G401.6 (cell line): Measurements from ENCODE around the gene HOXB6.
A peak's percentile ranks its signal among the peaks of the same experiment; 100 is the strongest.

Experiments used
- FAIRE-seq: peaks from 2 replicates; lab custom pipeline; 2012; peaks lifted over from hg19 to GRCh38; lab: Jason Lieb, UNC

HOXB6 gene

DNA sequence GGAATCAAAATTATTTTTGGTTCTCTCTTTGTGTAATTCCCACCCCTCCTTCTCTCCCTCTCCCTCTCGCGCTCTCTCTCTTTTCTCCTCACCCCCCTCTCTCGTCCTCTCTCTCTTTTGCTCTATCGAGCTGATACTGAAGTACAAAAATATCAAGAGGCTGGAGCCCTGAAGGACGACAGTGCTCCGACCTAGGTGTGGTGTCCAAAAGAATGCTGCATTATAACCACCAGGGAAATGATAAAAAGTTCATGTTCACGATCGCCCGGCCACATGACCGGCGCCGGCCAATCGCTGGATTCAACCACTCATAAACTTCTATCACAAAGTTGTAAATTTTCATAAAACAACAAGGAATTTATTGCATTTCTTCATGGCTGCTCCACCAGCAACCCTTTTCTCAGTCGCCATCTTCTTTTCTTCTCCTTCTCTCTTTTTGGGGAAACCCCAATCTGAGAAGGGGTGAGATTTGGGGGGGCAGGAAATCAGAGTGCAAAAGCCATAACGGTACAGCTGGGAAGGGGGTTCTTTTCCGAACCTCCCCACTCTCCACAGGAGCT lies at the start of gene HOXB6:
Gene HOXB6 (minus strand): TSS at position 217 of the 560 bp plus-strand sequence. CDS start 6,836 bp downstream, outside the sequence.
- FAIRE-seq = no peak

DNA sequence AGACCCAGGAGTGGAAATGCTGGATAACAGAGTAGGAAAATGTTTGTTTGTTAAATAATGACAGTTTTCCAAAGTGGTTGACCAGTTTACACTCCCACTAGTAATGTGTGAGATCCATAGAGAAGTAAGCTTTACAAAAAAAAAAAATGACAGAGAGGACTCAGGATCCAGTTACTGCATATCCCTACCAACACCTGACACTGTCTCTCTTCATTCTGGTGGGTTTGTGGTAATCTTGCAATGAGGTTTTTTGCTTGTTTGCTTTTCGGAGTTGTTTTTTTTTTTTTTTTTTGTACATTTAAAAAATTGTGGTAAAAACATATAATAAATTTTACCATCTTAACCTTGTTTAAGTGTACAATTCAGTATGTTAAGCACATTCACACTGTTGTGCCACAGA lies 45.0 kb upstream of the HOXB6 start:
- peak; percentile 15 for FAIRE-seq

DNA sequence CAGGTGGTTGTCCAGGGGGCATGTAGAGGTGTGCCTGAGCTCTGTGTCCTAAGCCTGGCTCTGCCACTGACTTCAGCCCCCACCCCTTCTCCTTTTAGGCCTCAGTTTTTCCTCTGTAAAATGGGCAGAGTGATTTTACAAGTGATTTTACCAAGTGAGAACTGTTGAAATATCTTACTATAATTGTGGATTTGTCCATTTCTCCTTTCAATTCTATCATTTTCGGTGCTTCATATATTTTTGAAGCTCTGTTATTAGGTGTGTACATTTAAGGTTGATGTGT lies 43.1 kb upstream of the HOXB6 start:
- FAIRE-seq = no peak

DNA sequence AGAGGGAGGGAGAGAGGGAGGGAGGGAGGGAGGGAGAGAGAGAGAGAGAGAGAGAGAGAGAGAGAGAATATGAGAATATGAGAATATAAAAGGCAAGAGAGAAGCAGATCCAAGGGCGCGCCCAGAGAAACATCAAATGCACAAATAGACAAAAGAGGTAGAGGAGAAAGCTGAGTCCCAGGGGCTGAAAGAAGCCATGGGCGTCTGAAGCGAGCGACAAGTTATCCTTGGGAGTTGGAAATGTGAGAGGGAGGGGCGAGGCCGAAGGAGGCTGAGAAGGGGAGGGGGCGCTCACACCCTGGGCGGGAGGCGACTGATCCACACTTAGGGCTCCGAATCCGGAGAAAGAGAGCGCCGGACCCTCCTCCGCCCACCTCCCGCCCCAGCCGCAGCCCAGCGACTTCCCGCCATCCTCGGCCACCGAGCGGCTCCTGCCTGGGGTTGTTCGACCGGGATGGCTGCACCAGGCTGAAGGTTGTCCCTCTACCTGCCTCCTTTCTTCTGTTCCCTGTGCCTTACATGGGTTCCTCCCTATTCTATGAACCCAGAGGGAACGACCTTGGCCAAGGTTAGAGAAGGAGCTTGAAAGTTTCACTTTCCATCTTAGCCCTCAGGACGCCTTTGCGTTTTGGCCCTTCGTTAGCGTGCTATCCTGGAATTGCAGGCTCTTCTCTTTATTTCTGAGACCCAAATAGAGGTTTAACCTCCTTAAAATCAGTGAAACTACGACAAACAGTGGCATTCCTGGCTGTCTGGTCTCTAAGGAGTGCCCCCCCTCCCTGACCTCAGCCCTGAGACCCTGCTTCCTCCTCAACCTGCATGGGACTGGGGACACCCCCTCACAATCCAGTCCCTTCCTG lies 42.5 kb upstream of the HOXB6 start:
- FAIRE-seq = no peak

DNA sequence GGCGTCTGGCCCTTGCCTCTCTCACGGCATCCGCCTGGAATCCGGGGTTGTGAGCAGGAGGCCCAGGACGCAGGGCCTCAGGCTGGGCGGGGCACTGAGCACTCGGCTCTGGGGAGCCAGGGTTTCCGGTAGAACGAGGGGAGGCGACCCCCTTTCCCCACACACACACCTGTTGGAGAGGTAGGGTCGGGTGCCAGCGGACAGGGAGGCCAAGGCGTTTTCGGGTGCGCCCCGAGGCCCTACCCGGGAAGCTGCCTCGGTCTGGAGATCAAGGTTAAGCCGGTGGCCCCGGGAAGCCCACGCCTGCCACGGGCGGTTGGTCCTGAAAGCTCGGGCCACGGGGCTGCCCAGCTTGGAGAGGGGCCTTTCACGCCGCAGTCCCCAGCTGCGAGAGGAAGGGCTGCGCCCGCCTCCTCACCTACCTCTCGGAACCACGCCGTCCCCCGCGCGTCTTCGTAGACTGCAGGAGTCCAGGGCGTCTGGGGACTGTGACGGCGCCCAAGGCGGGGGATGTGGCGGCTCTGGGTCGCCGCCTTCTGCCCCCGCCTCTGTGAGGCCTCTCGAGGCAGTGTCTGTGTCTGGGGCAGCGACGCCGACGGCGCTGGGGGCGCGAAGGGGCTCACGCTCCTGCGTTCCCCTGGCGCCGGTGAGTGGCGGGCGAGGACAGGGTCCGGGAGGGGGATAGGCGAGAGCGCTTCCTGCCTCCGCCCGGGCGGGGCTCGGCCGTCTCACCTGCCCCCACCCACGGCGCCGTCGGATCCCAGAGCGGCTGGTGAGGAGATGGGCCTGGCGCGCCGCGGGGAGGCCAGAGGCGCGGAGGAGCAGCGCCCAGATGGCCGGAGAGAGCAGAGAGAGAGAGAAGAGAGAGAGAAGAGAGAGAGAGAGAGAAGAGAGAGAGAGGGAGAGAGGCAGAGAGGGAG lies 41.7 kb upstream of the HOXB6 start:
- FAIRE-seq = no peak

DNA sequence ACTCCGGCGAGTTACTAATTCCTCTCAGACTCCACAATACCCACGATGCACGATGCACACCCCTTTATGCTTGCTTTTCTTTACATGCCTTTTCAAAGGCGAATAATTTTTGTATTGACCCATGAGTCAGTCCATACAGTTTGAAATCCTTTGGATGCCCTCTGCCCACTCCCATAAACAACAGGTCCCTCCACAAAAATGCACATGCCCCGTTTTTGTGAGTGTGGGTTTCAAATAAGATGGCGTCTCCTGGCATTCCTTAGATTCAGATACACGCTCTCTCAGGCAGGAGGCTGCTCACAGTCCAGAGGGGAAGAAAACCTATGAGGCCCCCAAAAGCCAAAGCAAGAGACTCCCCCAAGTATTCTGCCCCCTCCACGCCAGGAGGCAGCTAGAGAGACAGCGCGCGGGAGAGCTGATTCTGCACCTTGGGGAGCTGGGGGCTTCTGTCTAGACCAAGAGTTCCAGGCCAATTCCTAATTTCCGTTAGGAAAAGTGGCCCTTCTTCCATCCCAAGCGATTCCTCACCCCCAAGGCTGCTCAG lies 40.9 kb upstream of the HOXB6 start:
- FAIRE-seq = no peak

DNA sequence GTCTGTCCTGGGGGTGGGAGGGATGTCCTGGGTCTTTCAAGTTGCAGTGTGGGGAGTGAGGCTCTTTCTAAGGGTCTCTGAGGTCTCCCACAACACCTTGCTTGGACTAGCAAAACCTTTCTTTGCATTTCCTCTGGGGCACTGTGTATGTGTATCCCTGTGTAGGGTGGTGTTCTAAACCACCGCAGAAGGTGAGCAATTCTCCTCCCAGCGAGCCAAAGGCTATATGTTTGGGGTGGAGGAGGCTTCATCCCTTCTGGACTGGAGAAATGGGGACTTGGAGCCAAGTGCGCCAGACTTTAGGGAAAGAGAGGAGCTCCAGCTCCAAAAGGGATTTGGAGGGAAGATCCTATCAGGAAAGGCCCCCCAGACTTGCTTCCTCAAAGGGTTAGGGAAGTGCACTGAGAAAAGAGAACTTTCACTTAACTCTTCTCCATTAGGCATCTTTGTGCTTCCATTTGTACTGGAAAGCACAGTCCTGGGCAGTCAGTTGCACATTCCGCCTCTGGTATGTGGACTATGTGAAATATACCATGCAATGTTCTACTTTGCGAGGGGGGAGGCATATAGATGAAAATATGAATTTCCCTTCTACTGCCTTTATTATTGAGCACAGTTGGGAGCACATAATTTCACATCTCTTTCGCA lies 40.2 kb upstream of the HOXB6 start:
- FAIRE-seq = no peak

DNA sequence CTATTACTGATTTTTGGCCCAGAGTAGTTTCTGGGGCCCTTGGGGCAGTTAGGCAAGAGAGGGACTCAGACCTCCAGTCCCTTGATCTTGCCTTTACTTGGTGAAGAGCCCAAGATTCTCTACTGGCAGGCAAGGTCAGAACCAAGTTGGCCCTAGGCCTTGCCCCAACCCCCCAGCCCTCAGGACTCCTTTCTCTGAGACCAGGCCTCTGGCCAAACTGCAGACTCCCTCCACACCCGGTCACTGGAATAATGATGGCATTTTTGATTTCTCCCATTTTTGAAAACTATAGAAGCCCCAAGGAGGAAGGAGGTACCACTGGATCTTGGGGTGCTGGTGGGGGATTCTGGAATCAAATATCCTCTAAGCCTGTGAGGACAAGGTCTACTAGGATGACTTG lies 39.4 kb upstream of the HOXB6 start:
- FAIRE-seq = no peak

DNA sequence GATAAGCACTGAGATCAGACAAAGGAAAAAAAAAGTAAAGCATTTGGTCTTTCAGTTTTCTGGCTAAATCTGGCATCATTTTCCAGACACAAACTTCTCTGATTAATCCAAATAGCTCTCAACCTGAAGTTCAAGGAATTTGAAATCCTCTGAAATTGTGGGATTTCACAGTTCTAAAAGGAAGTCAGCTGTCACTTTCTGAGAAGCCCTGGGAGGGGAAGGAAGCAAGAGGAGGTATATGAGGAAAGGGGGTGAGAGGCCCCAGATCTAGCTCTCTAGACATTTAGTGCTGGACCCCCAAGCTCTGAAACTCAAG lies 38.9 kb upstream of the HOXB6 start:
- no peak for FAIRE-seq

DNA sequence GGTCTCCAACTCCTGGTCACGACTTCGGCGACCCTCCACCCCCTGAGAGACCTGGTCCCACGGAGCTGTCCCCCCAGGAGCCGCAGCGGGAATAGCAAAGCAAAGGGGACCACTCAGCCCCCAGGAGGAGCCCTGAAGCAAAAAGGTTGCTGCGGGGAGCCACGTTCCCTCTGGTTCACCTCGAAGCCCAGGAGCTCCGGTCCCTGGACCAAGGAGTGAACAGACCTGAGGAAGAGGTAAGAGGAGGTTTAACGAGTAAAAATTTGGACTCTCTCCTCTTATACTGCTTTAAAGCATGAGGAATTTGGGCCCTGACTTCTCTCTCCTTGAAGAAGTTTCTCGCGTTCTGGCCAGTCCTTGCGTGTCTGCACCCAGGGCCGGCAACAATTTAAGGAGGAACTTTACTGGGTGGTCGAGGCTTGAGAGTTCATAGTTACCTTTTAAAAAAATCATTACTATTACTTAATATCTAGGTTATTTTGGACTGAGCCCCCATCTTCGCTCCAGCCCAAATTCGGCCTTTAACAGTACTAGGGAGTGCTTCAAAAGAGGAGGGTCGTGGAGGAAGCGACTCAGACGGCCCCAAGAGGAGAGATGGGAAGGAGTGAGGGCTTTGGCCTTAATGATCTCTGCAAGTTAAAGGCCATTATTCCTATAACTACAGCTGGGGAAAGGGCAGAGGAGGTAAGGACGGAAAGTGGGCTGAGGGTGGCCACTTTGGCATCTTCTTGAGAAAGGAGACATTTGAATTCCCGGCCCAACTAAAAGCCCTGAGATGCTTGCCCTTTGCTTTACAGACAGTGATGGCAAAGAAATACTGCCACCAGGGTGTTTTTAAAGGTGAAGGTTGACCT lies 38.3 kb upstream of the HOXB6 start:
- FAIRE-seq = no peak

DNA sequence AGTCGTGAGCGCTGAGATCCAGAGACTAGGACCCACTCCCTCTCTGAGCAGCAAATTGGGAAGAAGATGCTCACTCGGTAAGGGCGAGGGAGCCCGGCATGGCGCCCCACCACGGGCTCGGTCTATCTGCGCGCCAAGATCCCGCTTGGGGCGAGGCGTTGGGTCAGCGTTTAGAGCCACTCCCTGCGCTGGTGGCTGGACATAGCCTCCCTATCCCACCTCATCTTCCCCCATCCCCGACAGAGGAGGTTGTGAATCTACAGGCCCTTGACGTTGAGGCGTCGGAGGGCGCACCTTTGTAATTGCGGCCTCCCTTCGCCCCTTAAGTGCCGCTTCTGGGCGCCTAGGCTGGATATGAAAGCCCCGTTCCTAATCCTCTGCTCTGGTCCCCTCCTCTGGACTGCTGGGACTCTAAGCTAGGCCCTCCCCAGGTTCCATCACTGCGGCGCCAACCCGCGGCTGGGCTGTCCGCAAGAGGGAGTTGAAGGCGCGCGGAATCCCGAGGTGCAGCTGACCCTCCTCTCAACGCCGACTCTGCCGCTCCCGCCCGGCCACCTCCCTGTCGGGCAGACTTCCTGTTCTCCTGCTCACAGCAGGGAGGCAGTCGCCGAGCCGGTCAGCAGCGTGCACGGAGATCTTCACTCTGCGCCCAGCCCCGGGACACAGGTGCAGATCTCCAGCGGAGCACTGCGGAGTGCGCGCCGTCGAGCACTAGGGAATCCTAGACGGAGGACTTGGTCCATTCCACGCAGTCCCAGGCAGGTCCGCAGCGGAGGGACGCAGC lies 37.5 kb upstream of the HOXB6 start:
- FAIRE-seq = no peak

DNA sequence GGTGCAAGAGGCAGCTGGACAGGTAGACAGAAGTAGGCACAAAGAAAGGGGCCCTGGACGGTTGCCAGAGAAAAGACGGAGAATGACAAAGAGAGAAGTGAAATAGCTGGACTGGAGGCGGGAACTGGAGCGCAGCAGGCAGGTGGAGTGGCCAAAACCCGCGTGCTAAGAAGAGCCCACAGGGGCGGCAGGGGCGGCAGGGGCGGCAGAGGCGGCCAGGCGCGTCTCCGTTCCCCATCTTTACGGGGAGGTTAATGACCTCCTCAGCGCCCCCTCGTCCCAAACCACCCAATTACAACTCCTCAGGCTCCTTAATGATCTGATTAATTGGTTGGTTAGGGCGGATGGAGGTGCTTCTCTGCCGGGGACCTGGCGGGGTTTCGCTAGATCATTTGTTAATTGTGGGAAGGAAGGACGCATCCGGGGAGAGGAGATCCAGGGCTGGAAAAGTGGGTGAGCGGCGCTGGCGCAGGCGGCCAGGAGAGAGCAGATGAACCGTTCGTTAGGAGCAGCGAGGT lies 36.8 kb upstream of the HOXB6 start:
- FAIRE-seq = no peak

DNA sequence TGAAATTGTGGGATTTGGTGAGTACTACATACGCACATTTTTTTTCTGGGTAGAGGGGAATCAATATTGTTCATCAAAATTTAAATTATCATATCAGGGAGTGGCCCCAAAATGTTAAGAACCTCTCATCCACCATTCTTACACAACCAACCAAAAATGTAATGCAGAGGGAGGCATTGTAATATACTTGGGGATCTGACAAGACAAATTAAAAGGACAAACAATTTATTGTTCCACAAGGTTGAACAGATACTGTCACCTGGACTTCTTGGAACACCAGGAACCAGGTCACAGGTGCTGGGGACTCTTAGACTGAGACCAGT lies 36.0 kb upstream of the HOXB6 start:
- no peak for FAIRE-seq

DNA sequence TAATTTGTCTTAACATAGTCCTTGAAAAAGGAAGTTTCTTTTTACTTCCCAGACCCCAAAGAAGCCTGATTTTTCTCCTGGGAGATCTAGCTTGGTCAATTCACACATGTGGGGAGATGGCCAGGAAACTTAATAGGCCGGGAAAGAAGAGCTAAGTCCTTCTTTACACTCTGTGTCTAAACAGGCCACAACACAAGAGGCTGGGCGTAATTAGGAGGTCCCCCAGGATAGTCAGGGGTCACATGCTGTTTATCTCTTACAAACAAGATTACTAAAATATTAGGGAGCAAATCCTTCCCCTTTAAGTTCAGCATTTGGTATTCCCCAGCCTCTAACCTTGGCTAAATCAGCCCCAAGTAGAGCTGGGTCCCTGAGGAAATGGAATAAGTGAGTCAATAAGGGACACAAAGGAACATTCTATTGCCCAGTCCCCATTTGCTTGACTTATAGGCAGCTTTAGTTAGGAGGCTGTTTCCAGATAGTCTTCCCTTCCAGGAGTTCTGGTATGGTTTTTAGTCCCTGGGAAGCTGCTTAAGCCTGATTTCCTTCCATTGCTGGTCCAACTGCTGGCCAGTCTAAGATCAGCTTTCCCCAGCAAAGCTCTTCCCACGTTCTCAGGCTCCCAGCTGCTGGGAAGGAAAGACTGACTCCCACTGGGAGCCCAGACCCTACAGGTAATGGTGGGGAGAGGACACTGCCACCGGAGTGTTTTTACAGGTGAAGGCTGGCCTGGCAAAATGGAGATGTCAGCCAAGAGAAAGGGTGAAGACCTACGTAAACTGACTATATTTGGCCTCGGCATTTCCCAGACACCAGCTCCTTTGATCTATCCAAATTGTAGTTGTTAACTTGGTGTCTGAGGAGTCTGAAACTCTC lies 35.4 kb upstream of the HOXB6 start:
- no peak for FAIRE-seq

DNA sequence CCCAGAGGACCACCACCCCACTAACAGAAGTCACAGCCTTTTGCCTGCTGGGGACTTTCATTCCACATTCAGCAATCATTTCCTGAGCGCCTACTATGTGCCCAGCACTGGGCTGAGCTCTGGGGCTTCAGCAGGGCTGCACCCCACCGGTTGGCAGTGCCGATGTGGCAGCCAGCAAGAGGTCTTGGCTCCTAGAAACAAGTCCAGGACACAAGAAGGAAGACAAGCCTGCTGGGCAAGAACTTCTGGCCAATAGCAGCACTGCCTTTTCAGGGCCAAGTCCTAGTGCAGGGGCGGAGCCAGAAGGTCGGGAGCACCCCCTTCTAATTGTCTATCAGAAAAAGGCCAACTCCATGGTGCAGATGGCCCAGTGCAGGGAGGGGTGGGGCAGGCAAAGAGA lies 34.4 kb upstream of the HOXB6 start:
- no peak for FAIRE-seq

DNA sequence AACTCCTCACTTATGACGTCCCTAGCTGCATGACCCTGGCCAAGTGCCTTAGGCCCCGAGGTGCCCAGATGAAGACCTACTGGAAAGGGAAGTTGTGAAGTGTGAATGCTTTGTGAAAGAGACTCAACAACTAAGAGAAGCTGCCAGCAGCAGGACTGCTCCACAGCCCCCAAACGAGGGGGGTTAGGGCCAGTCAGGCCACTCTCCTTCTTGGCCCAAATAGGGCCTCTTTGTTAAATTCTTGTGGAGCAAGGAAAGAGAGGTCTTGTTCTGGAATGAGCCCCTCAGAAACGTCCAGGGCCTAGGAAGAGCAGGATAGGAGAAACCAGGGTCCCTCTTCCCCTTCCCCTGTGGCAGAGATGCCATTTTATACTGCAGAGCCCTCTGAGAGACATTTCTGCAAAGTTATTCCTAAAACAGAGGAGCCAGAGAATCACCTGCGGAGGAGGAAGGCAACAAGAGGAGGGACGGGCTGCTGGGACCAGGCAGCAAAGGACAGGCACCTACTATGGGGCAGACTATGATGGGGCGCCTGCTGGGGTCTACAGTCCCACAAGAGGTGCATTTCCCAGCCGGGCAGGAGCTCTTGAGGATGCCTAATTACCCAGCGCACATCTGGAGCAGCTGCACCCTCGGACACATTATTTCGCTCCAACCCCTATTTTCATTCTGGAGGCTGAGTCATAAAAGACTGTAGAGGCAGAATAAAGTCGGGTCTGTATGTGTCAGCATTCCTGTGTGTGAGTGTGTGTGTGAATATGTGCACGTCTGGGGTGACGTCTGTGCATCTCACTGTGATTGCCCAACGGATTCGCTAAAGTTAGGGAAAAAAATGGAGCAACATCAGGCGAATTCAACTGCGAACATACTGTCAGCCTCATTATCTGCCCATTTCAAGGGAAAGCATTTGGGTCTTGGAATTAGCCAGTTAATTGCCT lies 32.8 kb upstream of the HOXB6 start:
- no peak for FAIRE-seq

DNA sequence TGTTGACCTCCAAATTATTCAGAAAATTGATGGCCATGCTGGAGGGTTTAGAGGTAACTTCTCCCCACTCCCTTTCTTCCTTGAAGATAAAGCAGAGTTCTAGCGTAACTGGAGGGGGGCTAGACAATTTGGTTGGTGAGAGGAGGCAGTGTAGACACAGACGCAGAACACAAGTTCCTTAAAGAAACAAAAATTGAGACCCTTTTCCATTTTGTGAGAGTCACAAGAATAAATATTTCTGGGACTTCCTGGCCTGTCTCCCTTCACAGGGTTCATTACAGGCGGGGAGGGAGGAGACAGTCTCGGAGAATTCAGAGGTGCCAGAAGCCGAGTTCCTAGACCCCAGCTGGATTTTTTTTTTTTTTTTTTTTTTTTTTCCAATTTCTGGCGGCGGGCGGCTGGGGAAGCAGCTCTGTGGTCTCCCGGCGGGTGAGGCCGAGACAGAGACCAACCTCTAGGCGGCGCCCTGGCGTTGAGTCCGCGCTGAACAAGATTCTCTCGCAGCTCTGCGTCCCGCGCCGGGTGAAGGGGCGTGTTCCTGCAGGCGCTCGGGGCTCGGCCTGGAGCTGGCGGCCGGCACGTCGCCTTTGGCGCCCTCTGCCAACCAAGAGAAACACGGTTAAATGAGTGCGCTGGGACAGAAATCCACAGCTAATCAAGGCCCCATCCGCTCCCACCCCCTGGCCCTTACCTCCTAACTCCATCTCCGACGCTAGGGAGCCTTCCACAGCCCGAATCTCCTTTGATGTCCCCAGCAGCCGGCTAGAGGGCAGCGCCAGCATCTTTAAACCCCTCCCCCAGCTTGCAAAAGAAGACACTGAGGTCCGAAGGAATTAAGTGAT lies 31.6 kb upstream of the HOXB6 start:
- FAIRE-seq = peak; percentile 95
